Measurements from ENCODE around the gene AKAP9.
"Not testable (repeated sequence)": the region's sequence is repeated elsewhere in the genome, so short reads cannot be mapped to it uniquely, and the experiment has no call there.

The AKAP9 gene

GRCh38 chr7:92072708-92073107, 132.0 kb downstream of the AKAP9 start:
- WGBS, 2 experiments, result 92 to 95% methylated on average over 1 to 3 of the region's 3 CpGs
- no peaks in the 10 kb centered on the region for H3K27me3 ChIP-seq (ENCODE audit: control insufficient read depth, insufficient read depth, low read length, poor library complexity, severe bottlenecking)
- peaks cover 9% of the 10 kb centered on the region for H3K36me3 ChIP-seq (ENCODE audit: control insufficient read depth, insufficient read depth, low read length)
- H3K9me3 ChIP-seq (ENCODE audit: control insufficient read depth, low read length), result no peaks in the 10 kb centered on the region
- no peak overlapping the region for H3K27ac ChIP-seq (ENCODE audit: insufficient read depth, low read depth, low read length, poor library complexity, severe bottlenecking)
- H3K4me3 ChIP-seq (ENCODE audit: insufficient read depth, low read depth, low read length), result no peak overlapping the region
- no peaks in the 10 kb centered on the region for H3K4me1 ChIP-seq (ENCODE audit: control insufficient read depth, insufficient read depth, low read length)

GRCh38 chr7:92075455-92076158, 134.9 kb downstream of the AKAP9 start:
- no peak overlapping the region for H3K4me3 ChIP-seq (ENCODE audit: insufficient read depth, low read depth, low read length)
- H3K27me3 ChIP-seq (ENCODE audit: control insufficient read depth, insufficient read depth, low read length, poor library complexity, severe bottlenecking), result no peaks in the 10 kb centered on the region
- H3K36me3 ChIP-seq (ENCODE audit: control insufficient read depth, insufficient read depth, low read length), result peaks cover 15% of the 10 kb centered on the region
- H3K9me3 ChIP-seq (ENCODE audit: control insufficient read depth, low read length), result no peaks in the 10 kb centered on the region
- 92 to 96% methylated on average over 4 of the region's 4 CpGs for WGBS, 2 experiments
- H3K4me1 ChIP-seq (ENCODE audit: control insufficient read depth, insufficient read depth, low read length), result no peaks in the 10 kb centered on the region
- H3K27ac ChIP-seq (ENCODE audit: insufficient read depth, low read depth, low read length, poor library complexity, severe bottlenecking), result no peak overlapping the region

DNA sequence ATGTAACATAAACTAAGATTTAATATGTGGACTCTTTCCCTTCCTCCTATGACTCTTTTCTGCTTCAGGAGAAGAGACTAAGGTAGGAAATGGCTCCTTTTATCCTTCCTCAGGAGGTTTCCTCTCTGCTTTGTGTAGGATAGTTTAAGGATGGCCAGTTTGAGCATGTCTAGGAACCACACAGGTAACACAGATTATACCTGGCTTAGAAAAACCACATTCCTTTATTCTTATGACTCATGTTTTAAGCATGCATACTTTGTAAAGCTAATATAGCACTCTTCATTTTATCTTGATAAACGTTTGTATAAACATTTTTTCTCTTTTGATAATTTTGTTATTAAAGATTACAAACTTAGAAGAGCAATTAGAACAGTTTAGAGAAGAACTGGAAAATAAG, 135.8 kb downstream of the AKAP9 start:
- Histone ChIP-seq H3K4me3 (ENCODE audit: insufficient read depth, low read depth, low read length) (no peak overlapping the region), H3K27ac (ENCODE audit: insufficient read depth, low read depth, low read length, poor library complexity, severe bottlenecking) (no peak overlapping the region), H3K4me1 (ENCODE audit: control insufficient read depth, insufficient read depth, low read length) (no peaks in the 10 kb centered on the region), H3K36me3 (ENCODE audit: control insufficient read depth, insufficient read depth, low read length) (peaks cover 10% of the 10 kb centered on the region), H3K27me3 (ENCODE audit: control insufficient read depth, insufficient read depth, low read length, poor library complexity, severe bottlenecking) (no peaks in the 10 kb centered on the region), H3K9me3 (ENCODE audit: control insufficient read depth, low read length) (no peaks in the 10 kb centered on the region)
- no CpG with 5 or more reads among the region's 1 CpG for WGBS, 2 experiments

- 80 to 97% methylated on average over 5 to 6 of the region's 6 CpGs for WGBS, 2 experiments
- H3K4me3 ChIP-seq (ENCODE audit: insufficient read depth, low read depth, low read length); H3K9me3 ChIP-seq (ENCODE audit: control insufficient read depth, low read length); H3K27me3 ChIP-seq (ENCODE audit: control insufficient read depth, insufficient read depth, low read length, poor library complexity, severe bottlenecking); H3K4me1 ChIP-seq (ENCODE audit: control insufficient read depth, insufficient read depth, low read length); H3K27ac ChIP-seq (ENCODE audit: insufficient read depth, low read depth, low read length, poor library complexity, severe bottlenecking): not testable (repeated sequence)
- H3K36me3 ChIP-seq (ENCODE audit: control insufficient read depth, insufficient read depth, low read length), result peaks cover 51% of the 10 kb centered on the region
Measured at GRCh38 chr7:92083922-92084321, 143.3 kb downstream of the AKAP9 start.

- no peaks in the 10 kb centered on the region for H3K4me1 ChIP-seq (ENCODE audit: control insufficient read depth, insufficient read depth, low read length)
- H3K27ac ChIP-seq (ENCODE audit: insufficient read depth, low read depth, low read length, poor library complexity, severe bottlenecking), result no peak overlapping the region
- no peaks in the 10 kb centered on the region for H3K27me3 ChIP-seq (ENCODE audit: control insufficient read depth, insufficient read depth, low read length, poor library complexity, severe bottlenecking)
- H3K4me3 ChIP-seq (ENCODE audit: insufficient read depth, low read depth, low read length), result no peak overlapping the region
- peaks cover 36% of the 10 kb centered on the region for H3K36me3 ChIP-seq (ENCODE audit: control insufficient read depth, insufficient read depth, low read length)
- no peaks in the 10 kb centered on the region for H3K9me3 ChIP-seq (ENCODE audit: control insufficient read depth, low read length)
- 94 to 100% methylated on average over 1 of the region's 1 CpG for WGBS, 2 experiments
Measured at GRCh38 chr7:92088266-92088665, 147.6 kb downstream of the AKAP9 start.

DNA sequence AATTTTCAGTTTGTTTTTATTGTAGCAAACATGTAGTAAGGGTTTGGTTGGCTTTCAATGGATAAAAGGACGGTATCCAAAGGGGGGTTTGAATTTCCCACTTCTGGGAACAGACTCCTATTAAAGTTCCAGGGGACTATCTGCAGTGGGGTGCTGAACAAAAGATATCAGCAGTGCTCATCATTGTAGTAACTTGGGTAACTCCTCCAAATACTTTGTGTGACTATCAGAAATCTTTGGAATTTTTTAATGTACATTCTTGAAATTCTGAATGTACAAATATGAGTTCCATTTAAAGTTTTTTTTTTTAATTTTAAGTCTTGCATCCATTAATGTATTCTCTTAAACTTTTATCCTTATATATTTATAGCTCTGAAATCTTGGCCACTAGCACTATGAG, 151.5 kb downstream of the AKAP9 start:
- H3K4me3 ChIP-seq (ENCODE audit: insufficient read depth, low read depth, low read length), result no peak overlapping the region
- 94% methylated on average over 1 of the region's 1 CpG for WGBS, 2 experiments
- H3K36me3 ChIP-seq (ENCODE audit: control insufficient read depth, insufficient read depth, low read length), result peaks cover 30% of the 10 kb centered on the region
- H3K27me3 ChIP-seq (ENCODE audit: control insufficient read depth, insufficient read depth, low read length, poor library complexity, severe bottlenecking), result no peaks in the 10 kb centered on the region
- no peak overlapping the region for H3K27ac ChIP-seq (ENCODE audit: insufficient read depth, low read depth, low read length, poor library complexity, severe bottlenecking)
- H3K4me1 ChIP-seq (ENCODE audit: control insufficient read depth, insufficient read depth, low read length), result no peaks in the 10 kb centered on the region
- H3K9me3 ChIP-seq (ENCODE audit: control insufficient read depth, low read length), result no peaks in the 10 kb centered on the region

DNA sequence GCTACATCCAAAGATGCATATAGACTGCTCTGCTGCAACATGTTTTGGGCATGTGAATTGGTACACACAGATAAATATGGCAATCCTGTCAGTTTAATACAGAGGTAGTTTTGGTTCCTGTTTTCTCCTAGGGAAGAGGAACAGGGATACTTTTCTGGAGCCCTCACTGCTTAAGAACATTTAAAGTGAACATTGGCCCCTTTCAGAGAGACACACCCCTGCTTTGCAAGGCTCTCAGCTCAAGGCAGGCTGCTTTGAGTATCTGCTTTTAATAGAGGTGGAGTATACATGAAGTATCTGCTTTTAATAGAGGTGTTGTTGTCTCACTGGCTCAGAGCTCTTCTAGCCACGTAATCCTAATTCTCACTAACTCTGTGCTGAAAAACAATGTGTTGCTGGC, 154.7 kb downstream of the AKAP9 start:
- Histone ChIP-seq H3K36me3 (ENCODE audit: control insufficient read depth, insufficient read depth, low read length) (peaks cover 32% of the 10 kb centered on the region), H3K9me3 (ENCODE audit: control insufficient read depth, low read length) (no peaks in the 10 kb centered on the region), H3K27ac (ENCODE audit: insufficient read depth, low read depth, low read length, poor library complexity, severe bottlenecking) (no peak overlapping the region), H3K4me3 (ENCODE audit: insufficient read depth, low read depth, low read length) (no peak overlapping the region), H3K4me1 (ENCODE audit: control insufficient read depth, insufficient read depth, low read length) (no peaks in the 10 kb centered on the region), H3K27me3 (ENCODE audit: control insufficient read depth, insufficient read depth, low read length, poor library complexity, severe bottlenecking) (no peaks in the 10 kb centered on the region)
- WGBS, 2 experiments, result 86 to 90% methylated on average over 1 of the region's 1 CpG

DNA sequence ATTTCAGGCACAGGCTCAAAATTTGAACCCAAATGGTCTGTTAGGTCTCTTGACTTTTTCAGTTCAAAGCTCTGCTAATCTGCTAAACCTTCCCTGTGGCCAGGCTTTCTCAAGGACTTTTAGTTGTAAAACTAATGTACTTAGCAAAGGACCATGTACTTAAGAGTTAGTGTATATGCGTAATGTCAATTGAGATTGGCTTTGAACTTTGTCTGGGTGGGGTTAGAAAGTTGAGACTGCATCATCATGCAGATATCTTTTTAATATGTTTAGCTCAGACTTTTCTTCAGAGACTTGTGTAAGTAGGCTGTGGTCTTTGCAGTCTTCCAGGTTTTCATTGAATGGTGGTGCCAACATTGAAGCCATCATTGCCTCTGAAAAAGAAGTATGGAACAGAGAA, 159.9 kb downstream of the AKAP9 start:
- Histone ChIP-seq H3K27ac (ENCODE audit: insufficient read depth, low read depth, low read length, poor library complexity, severe bottlenecking) (no peak overlapping the region), H3K9me3 (ENCODE audit: control insufficient read depth, low read length) (no peaks in the 10 kb centered on the region), H3K27me3 (ENCODE audit: control insufficient read depth, insufficient read depth, low read length, poor library complexity, severe bottlenecking) (no peaks in the 10 kb centered on the region), H3K36me3 (ENCODE audit: control insufficient read depth, insufficient read depth, low read length) (peaks cover 36% of the 10 kb centered on the region), H3K4me3 (ENCODE audit: insufficient read depth, low read depth, low read length) (no peak overlapping the region), H3K4me1 (ENCODE audit: control insufficient read depth, insufficient read depth, low read length) (no peaks in the 10 kb centered on the region)
- 92 to 97% methylated on average over 1 of the region's 1 CpG for WGBS, 2 experiments

DNA sequence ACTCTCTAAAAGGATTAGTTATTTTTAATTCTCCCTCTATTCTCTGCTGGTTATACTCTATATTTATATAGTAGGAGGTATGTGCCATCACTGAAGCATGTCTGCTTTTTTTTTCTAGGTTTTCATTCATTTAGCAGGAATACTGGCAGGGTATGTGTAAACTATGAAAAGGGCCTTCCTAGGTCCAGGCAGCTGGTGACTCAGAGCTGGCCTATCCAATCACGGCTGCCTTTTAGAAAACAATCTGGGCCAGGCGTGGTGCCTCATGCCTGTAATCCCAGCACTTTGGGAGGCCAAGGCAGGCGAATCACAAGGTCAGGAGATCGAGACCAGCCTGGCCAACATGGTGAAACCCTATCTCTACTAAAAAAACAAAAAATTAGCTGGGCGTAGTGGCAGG, 162.2 kb downstream of the AKAP9 start:
- H3K27ac ChIP-seq (ENCODE audit: insufficient read depth, low read depth, low read length, poor library complexity, severe bottlenecking); H3K4me3 ChIP-seq (ENCODE audit: insufficient read depth, low read depth, low read length); H3K27me3 ChIP-seq (ENCODE audit: control insufficient read depth, insufficient read depth, low read length, poor library complexity, severe bottlenecking); H3K4me1 ChIP-seq (ENCODE audit: control insufficient read depth, insufficient read depth, low read length); H3K9me3 ChIP-seq (ENCODE audit: control insufficient read depth, low read length): not testable (repeated sequence)
- WGBS, 2 experiments, result 90 to 92% methylated on average over 5 of the region's 5 CpGs
- peaks cover 33% of the 10 kb centered on the region for H3K36me3 ChIP-seq (ENCODE audit: control insufficient read depth, insufficient read depth, low read length)

GRCh38 chr7:92108821-92109220, 168.2 kb downstream of the AKAP9 start:
- Histone ChIP-seq H3K9me3 (ENCODE audit: control insufficient read depth, low read length) (no peaks in the 10 kb centered on the region), H3K27ac (ENCODE audit: insufficient read depth, low read depth, low read length, poor library complexity, severe bottlenecking) (no peak overlapping the region), H3K4me1 (ENCODE audit: control insufficient read depth, insufficient read depth, low read length) (no peaks in the 10 kb centered on the region), H3K4me3 (ENCODE audit: insufficient read depth, low read depth, low read length) (no peak overlapping the region), H3K27me3 (ENCODE audit: control insufficient read depth, insufficient read depth, low read length, poor library complexity, severe bottlenecking) (no peaks in the 10 kb centered on the region), H3K36me3 (ENCODE audit: control insufficient read depth, insufficient read depth, low read length) (peaks cover 17% of the 10 kb centered on the region)
- 92 to 96% methylated on average over 6 to 7 of the region's 8 CpGs for WGBS, 2 experiments

DNA sequence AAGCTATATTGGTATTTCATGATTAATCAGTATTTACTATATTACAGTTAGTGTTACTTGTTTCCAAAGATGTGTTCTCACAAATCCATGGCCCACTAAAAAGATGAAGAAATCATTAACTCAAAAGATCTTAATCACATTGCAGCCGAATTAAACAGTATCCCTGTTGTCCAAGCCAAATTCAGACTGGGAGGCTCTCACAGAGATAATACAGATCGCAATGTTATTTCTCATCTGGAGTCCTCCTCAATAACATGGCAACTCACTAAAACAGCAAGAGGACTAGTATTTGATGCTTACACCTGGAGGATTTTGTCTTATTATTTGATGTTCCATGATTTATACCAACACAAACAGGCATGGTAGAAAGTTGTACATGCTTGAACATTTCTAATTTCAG, 170.2 kb downstream of the AKAP9 start:
- WGBS, 2 experiments, result 94 to 96% methylated on average over 2 of the region's 2 CpGs
- Histone ChIP-seq H3K27ac (ENCODE audit: insufficient read depth, low read depth, low read length, poor library complexity, severe bottlenecking) (no peak overlapping the region), H3K36me3 (ENCODE audit: control insufficient read depth, insufficient read depth, low read length) (peaks cover 20% of the 10 kb centered on the region), H3K9me3 (ENCODE audit: control insufficient read depth, low read length) (no peaks in the 10 kb centered on the region), H3K27me3 (ENCODE audit: control insufficient read depth, insufficient read depth, low read length, poor library complexity, severe bottlenecking) (no peaks in the 10 kb centered on the region), H3K4me3 (ENCODE audit: insufficient read depth, low read depth, low read length) (no peak overlapping the region), H3K4me1 (ENCODE audit: control insufficient read depth, insufficient read depth, low read length) (no peaks in the 10 kb centered on the region)

Measured in ectodermal cell (in vitro differentiated cells).